DOHH2 (cell line): ENCODE results near the gene NEURL1.

Experiments used
- CTCF ChIP-seq: fragments of 200-600 bp; sonication (generic); IDR thresholded peaks from one replicate; pipeline ENCODE4 v1.5.1; 2014; ENCODE audit warnings: antibody characterized with exemption, mild to moderate bottlenecking, low read depth, low read length; ENCODE audit not compliant: poor library complexity, severe bottlenecking
- EZH2phosphoT487 ChIP-seq: fragments of 200-600 bp; sonication (generic); IDR thresholded peaks from 2 replicates; pipeline ENCODE4 v1.6.1; 2017; ENCODE audit warnings: borderline replicate concordance, mild to moderate bottlenecking, antibody characterized with exemption, low read length, moderate library complexity, mixed read lengths

GRCh38 chr10:103559776-103560175 lies 66.3 kb downstream of the NEURL1 start:
- TF ChIP-seq CTCF: no peak
- TF ChIP-seq EZH2phosphoT487: no peak
